GM18526 (cell line): Measurements from ENCODE around the gene FAM32A.

Experiments
- POLR2A ChIP-seq: IDR thresholded peaks from 3 replicates; pipeline ENCODE4 v1.6.1; 2011; ENCODE audit not compliant: insufficient read length; ENCODE audit errors: extremely low read depth

The FAM32A gene

GRCh38 chr19:16159655-16160054, 25.6 kb upstream of the FAM32A start:
- TF ChIP-seq POLR2A, result no peak

- no peak for TF ChIP-seq POLR2A
These were observed 24.7 kb upstream of the FAM32A start for GRCh38 chr19:16160445-16160942.

GRCh38 chr19:16160943-16161560, 24.2 kb upstream of the FAM32A start:
- TF ChIP-seq POLR2A, result no peak

GRCh38 chr19:16161840-16162239, 23.4 kb upstream of the FAM32A start:
- no peak for TF ChIP-seq POLR2A

- TF ChIP-seq POLR2A, result no peak
These were observed 20.9 kb upstream of the FAM32A start for GRCh38 chr19:16164222-16164890.

GRCh38 chr19:16166417-16166816, 18.8 kb upstream of the FAM32A start:
- no peak for TF ChIP-seq POLR2A

- no peak for TF ChIP-seq POLR2A
These were observed 18.2 kb upstream of the FAM32A start for GRCh38 chr19:16167055-16167454.

- no peak for TF ChIP-seq POLR2A
These were observed 16.6 kb upstream of the FAM32A start for GRCh38 chr19:16168465-16169081.

GRCh38 chr19:16170134-16170533, 15.1 kb upstream of the FAM32A start:
- no peak for TF ChIP-seq POLR2A

GRCh38 chr19:16175954-16176353, 9.3 kb upstream of the FAM32A start:
- no peak for TF ChIP-seq POLR2A

- no peak for TF ChIP-seq POLR2A
These were observed 4.6 kb upstream of the FAM32A start for GRCh38 chr19:16180611-16181010.

GRCh38 chr19:16184665-16185122, 516 bp upstream of the FAM32A start:
- no peak for TF ChIP-seq POLR2A

GRCh38 chr19:16185768-16186123, 536 bp downstream of the FAM32A start:
- no peak for TF ChIP-seq POLR2A

- TF ChIP-seq POLR2A, result no peak
These were observed 3.3 kb downstream of the FAM32A start for GRCh38 chr19:16188521-16188920.

- no peak for TF ChIP-seq POLR2A
These were observed 5.0 kb downstream of the FAM32A start for GRCh38 chr19:16190198-16190597.

GRCh38 chr19:16190736-16191135, 5.5 kb downstream of the FAM32A start:
- no peak for TF ChIP-seq POLR2A
